SK-N-SH (cell line): Measurements from ENCODE around the gene IFI6. TPM values are rescaled to one million over a fixed set of nuclear protein-coding genes. Genes with fewer than 3 reads are reported as not detected.

Experiments used
- CTCF ChIA-PET: fragments of 300-600, 350-600 bp; formaldehyde crosslinking; extraction: SDS; loops from one replicate; lab custom pipeline; 2021; lab: Yijun Ruan, JAX
- POLR2A ChIA-PET: fragments of 350-600 bp; sonication (Branson Sonifier 250); formaldehyde crosslinking; extraction: SDS; loops from one replicate; lab custom pipeline; 2020; ENCODE audit warnings: antibody characterized with exemption, inconsistent platforms; lab: Yijun Ruan, JAX
- DNase-seq: peaks from one replicate; pipeline ENCODE4 v3.0.0; 2012
- H2AFZ ChIP-seq: fragments of 200-600 bp; sonication (generic); 2 replicates; pipeline ENCODE4 v1.8.1; 2016; ENCODE audit warnings: antibody characterized with exemption, mild to moderate bottlenecking, low read depth
- H3F3A ChIP-seq: fragments of 200-600 bp; sonication (generic); replicated peaks from 2 replicates; pipeline ENCODE3; 2016; ENCODE audit warnings: antibody characterized with exemption, mild to moderate bottlenecking; ENCODE audit not compliant: insufficient read depth
- H3K27ac ChIP-seq, 2 experiments: fragments of 200-500 bp in 1 of 2; fragments of 200-600 bp in 1 of 2; sonication (Bioruptor generic) in 1 of 2; sonication (generic), shearing (Covaris generic) in 1 of 2; 2 replicates each; pipeline versions ENCODE4 v1.5.1 to v1.6.1; 2014 to 2016; ENCODE audit warnings: low read depth in 2 of 2, inconsistent platforms in 1 of 2, low read length in 1 of 2, mild to moderate bottlenecking in 1 of 2, mixed read lengths in 1 of 2
- H3K27me3 ChIP-seq: fragments of 200-600 bp; sonication (generic), shearing (Covaris generic); 2 replicates; pipeline ENCODE4 v1.6.1; 2016; ENCODE audit warnings: mixed run types; ENCODE audit not compliant: insufficient read depth
- H3K36me3 ChIP-seq, 2 experiments: fragments of 200-500 bp in 1 of 2; fragments of 200-600 bp in 1 of 2; sonication (Bioruptor generic) in 1 of 2; sonication (generic) in 1 of 2; replicated peaks in 1 of 2; 2 replicates each; pipeline versions ENCODE3 to v1.5.1; 2014 to 2016; ENCODE audit warnings: low read length in 1 of 2, mild to moderate bottlenecking in 1 of 2; ENCODE audit not compliant: insufficient read depth in 2 of 2, control insufficient read depth in 1 of 2
- H3K4me1 ChIP-seq, 2 experiments: fragments of 200-500 bp in 1 of 2; fragments of 200-600 bp in 1 of 2; sonication (Bioruptor generic) in 1 of 2; sonication (generic), shearing (Covaris generic) in 1 of 2; 2 replicates each; pipeline versions ENCODE4 v1.5.1 to v1.6.1; 2014 to 2016; ENCODE audit warnings: low read depth in 1 of 2, low read length in 1 of 2, mixed run types in 1 of 2; ENCODE audit not compliant: insufficient read depth in 2 of 2, control insufficient read depth in 1 of 2
- H3K4me2 ChIP-seq: fragments of 200-600 bp; sonication (generic), shearing (Covaris generic); 2 replicates; pipeline ENCODE4 v1.6.1; 2017; ENCODE audit warnings: mixed run types
- H3K4me3 ChIP-seq, 2 experiments: fragments of 200-500 bp in 1 of 2; fragments of 200-600 bp in 1 of 2; sonication (Bioruptor generic) in 1 of 2; sonication (generic), shearing (Covaris generic) in 1 of 2; 2 replicates each; pipeline versions ENCODE4 v1.5.1 to v1.8.1; 2014 to 2016; ENCODE audit warnings: low read depth in 2 of 2, inconsistent platforms in 1 of 2, low read length in 1 of 2, mild to moderate bottlenecking in 1 of 2, mixed read lengths in 1 of 2, moderate library complexity in 1 of 2
- H3K79me2 ChIP-seq: fragments of 200-600 bp; sonication (generic); 2 replicates; pipeline ENCODE4 v1.8.1; 2017; ENCODE audit warnings: mild to moderate bottlenecking; ENCODE audit not compliant: insufficient read depth
- H3K9ac ChIP-seq: fragments of 200-600 bp; sonication (generic); 2 replicates; pipeline ENCODE4 v1.6.1; 2017; ENCODE audit warnings: mixed run types
- H3K9me2 ChIP-seq: fragments of 200-600 bp; sonication (generic); 2 replicates; pipeline ENCODE4 v1.6.1; 2017; ENCODE audit warnings: mixed run types
- H3K9me3 ChIP-seq: fragments of 200-600 bp; sonication (generic); 2 replicates; pipeline ENCODE4 v1.6.1; 2017; ENCODE audit warnings: mixed run types, mild to moderate bottlenecking, moderate library complexity
- H4K20me1 ChIP-seq: fragments of 200-600 bp; sonication (generic); 2 replicates; pipeline ENCODE4 v1.6.1; 2017; ENCODE audit warnings: mild to moderate bottlenecking, mixed run types; ENCODE audit not compliant: insufficient read depth
- EZH2phosphoT487 ChIP-seq: fragments of 200-600 bp; sonication (generic); IDR thresholded peaks from 2 replicates; pipeline ENCODE4 v1.6.1; 2017; ENCODE audit warnings: low read depth, mixed run types, mild to moderate bottlenecking, antibody characterized with exemption, moderate library complexity, borderline replicate concordance
- FOSL2 ChIP-seq: IDR thresholded peaks from 2 replicates; pipeline ENCODE4 v1.4.0; 2012; ENCODE audit warnings: low read depth, mild to moderate bottlenecking, moderate library complexity, borderline replicate concordance
- FOXJ3 ChIP-seq: sonication (generic); formaldehyde crosslinking; IDR thresholded peaks from 2 replicates; pipeline ENCODE4 v1.5.1; 2020; ENCODE audit warnings: mild to moderate bottlenecking, missing genetic modification reagents
- FOXM1 ChIP-seq: IDR thresholded peaks from 2 replicates; pipeline ENCODE4 v1.4.0; 2012; ENCODE audit warnings: low read depth, mild to moderate bottlenecking
- GABPA ChIP-seq: IDR thresholded peaks from 2 replicates; pipeline ENCODE4 v1.4.0; 2012; ENCODE audit warnings: low read depth, mild to moderate bottlenecking
- GATA2 ChIP-seq: sonication (generic); formaldehyde crosslinking; IDR thresholded peaks from 2 replicates; pipeline ENCODE4 v1.5.0; 2020; ENCODE audit warnings: mild to moderate bottlenecking, missing genetic modification reagents
- JUND ChIP-seq: IDR thresholded peaks from 2 replicates; pipeline ENCODE4 v1.4.0; 2012
- RFX5 ChIP-seq: IDR thresholded peaks from 2 replicates; pipeline ENCODE4 v1.6.1; 2012; ENCODE audit warnings: mild to moderate bottlenecking, improper control_type of control experiment, low read length
- SMC3 ChIP-seq: IDR thresholded peaks from 2 replicates; pipeline ENCODE4 v1.6.1; 2012; ENCODE audit warnings: low read depth, low read length, improper control_type of control experiment
- TEAD4 ChIP-seq: IDR thresholded peaks from 2 replicates; pipeline ENCODE4 v1.4.0; 2012; ENCODE audit warnings: mild to moderate bottlenecking, borderline replicate concordance; ENCODE audit not compliant: insufficient read depth
- whole genome bisulfite sequencing: methylation state at CpG from one replicate; pipeline ENCODE4 v1.1.6; 2017; ENCODE audit warnings: low lambda C conversion rate; 5-methylcytosine and 5-hydroxymethylcytosine counted together
- polyA plus RNA-seq, 3 experiments: library from polyadenylated mRNA; depleted of rRNA; stranded (reverse); fragments of >200 nt; gene quantifications; 2 replicates each; pipeline ENCODE4 v1.2.3, GENCODE V29; 2012
- TF ChIP-seq, protein P1 (sequence below): IDR thresholded peaks from 2 replicates; pipeline ENCODE4 v1.4.0; 2012; ENCODE audit warnings: low read depth, borderline replicate concordance
- TF ChIP-seq, protein P2 (sequence below): IDR thresholded peaks from 2 replicates; pipeline ENCODE4; 2012
- TF ChIP-seq, protein P3 (sequence below): fragments of 200-600 bp; sonication (generic); IDR thresholded peaks from 2 replicates; pipeline ENCODE4 v1.6.1; 2017; ENCODE audit warnings: antibody characterized with exemption, mild to moderate bottlenecking, moderate library complexity
- TF ChIP-seq, protein P4 (sequence below): fragments of 150-350 bp; IDR thresholded peaks from 2 replicates; pipeline ENCODE4 v1.6.1; 2016; ENCODE audit warnings: mild to moderate bottlenecking, low read depth, low read length

The IFI6 gene
- polyA plus RNA-seq, 1 of the 3 experiments (the other 2 are of a cell fraction): 35.6 TPM

DNA sequence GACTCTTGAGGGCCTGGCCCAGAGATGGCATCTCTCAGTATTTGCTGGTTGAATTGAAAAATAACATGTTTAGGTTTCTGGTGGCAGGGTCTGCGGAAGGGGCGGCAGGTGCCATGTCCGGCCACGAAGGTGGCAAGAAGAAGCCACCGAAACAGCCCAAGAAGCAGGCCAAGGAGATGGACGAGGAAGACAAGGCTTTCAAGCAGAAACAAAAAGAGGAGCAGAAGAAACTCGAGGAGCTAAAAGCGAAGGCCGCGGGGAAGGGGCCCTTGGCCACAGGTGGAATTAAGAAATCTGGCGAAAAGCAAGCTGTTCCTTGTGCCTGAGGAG, 22.7 kb downstream of the IFI6 start:
- Histone ChIP-seq H3K4me3 (no peak overlapping the region), H3K79me2 (no peaks in the 10 kb centered on the region), H4K20me1 (no peaks in the 10 kb centered on the region), H3K27ac (no peak overlapping the region), H3K9ac (no peak overlapping the region), H3K4me2 (no peak overlapping the region), H3F3A (no peaks in the 10 kb centered on the region), H2AFZ (no peak overlapping the region), H3K27me3 (no peaks in the 10 kb centered on the region), H3K9me2 (no peaks in the 10 kb centered on the region), H3K36me3 (no peaks in the 10 kb centered on the region), H3K4me1 (peaks cover 4 to 7% of the 10 kb centered on the region in 2 experiments; a peak in 2 of 4 replicates), H3K9me3 (no peaks in the 10 kb centered on the region)
- WGBS: 97% methylated on average over 11 of the region's 11 CpGs
- POLR2A ChIA-PET: no interaction called here
- no peak for DNase-seq
- TF ChIP-seq FOXM1 (no peak), TEAD4 (no peak), RFX5 (no peak), GATA2 (CRISPR knock-in tag) (no peak), SMC3 (no peak), FOSL2 (no peak), GABPA (no peak), JUND (no peak), FOXJ3 (CRISPR knock-in tag) (no peak), EZH2phosphoT487 (no peak)
- TF ChIP-seq, protein P1, sequence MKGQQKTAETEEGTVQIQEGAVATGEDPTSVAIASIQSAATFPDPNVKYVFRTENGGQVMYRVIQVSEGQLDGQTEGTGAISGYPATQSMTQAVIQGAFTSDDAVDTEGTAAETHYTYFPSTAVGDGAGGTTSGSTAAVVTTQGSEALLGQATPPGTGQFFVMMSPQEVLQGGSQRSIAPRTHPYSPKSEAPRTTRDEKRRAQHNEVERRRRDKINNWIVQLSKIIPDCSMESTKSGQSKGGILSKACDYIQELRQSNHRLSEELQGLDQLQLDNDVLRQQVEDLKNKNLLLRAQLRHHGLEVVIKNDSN: no peak
- TF ChIP-seq, protein P2, sequence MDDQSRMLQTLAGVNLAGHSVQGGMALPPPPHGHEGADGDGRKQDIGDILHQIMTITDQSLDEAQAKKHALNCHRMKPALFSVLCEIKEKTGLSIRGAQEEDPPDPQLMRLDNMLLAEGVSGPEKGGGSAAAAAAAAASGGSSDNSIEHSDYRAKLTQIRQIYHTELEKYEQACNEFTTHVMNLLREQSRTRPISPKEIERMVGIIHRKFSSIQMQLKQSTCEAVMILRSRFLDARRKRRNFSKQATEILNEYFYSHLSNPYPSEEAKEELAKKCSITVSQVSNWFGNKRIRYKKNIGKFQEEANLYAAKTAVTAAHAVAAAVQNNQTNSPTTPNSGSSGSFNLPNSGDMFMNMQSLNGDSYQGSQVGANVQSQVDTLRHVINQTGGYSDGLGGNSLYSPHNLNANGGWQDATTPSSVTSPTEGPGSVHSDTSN: no peak
- TF ChIP-seq, protein P3, sequence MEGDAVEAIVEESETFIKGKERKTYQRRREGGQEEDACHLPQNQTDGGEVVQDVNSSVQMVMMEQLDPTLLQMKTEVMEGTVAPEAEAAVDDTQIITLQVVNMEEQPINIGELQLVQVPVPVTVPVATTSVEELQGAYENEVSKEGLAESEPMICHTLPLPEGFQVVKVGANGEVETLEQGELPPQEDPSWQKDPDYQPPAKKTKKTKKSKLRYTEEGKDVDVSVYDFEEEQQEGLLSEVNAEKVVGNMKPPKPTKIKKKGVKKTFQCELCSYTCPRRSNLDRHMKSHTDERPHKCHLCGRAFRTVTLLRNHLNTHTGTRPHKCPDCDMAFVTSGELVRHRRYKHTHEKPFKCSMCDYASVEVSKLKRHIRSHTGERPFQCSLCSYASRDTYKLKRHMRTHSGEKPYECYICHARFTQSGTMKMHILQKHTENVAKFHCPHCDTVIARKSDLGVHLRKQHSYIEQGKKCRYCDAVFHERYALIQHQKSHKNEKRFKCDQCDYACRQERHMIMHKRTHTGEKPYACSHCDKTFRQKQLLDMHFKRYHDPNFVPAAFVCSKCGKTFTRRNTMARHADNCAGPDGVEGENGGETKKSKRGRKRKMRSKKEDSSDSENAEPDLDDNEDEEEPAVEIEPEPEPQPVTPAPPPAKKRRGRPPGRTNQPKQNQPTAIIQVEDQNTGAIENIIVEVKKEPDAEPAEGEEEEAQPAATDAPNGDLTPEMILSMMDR: no peak
- TF ChIP-seq, protein P4, sequence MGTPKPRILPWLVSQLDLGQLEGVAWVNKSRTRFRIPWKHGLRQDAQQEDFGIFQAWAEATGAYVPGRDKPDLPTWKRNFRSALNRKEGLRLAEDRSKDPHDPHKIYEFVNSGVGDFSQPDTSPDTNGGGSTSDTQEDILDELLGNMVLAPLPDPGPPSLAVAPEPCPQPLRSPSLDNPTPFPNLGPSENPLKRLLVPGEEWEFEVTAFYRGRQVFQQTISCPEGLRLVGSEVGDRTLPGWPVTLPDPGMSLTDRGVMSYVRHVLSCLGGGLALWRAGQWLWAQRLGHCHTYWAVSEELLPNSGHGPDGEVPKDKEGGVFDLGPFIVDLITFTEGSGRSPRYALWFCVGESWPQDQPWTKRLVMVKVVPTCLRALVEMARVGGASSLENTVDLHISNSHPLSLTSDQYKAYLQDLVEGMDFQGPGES: no peak
- CTCF ChIA-PET: interaction anchor here (0.9 to 3.0 kb wide), 6 partner anchors 13 to 322 kb away, joined by 3 to 13 read pairs (median 4); no protein-coding TSS in a partner anchor
